GM18502 (cell line): Measurements from ENCODE around the gene TCERG1L.

Experiments used
- ATAC-seq: cut with Tn5 transposase; IDR thresholded peaks from one replicate; pipeline ENCODE4 v1.9.1; 2021; ENCODE audit warnings: mild to moderate bottlenecking; ENCODE audit not compliant: unreplicated experiment, poor library complexity

The TCERG1L gene

DNA sequence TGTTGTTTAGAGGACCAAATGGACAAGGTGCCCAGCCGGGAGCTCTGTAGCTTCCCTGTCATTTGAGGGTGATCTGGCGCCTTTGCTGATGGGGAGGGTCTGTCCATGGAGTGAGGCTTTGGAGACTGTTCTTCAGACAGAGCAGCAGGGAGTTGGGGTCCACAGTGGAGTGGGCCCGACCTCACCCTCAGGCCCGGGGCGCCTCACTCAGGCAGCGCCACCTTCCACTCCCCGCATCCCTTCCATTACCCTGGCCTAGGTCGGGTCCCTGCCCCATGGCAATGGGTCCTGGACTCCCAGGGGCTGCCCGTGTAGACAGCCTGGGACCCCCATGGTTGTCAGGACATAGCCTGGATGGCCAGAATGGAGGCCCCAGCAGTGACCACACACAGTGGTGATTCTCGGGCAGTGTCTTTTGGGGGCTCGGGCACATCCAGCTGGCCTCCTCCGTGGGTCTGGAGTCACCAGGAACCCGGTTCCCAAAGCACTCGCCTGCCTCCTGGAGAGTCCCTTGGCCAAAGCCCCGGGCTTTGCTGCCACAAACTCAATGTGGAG lies 38.5 kb downstream of the TCERG1L start:
- no peak for ATAC-seq

- ATAC-seq, result no peak
Measured at GRCh38 chr10:131271966-131272365, 39.6 kb downstream of the TCERG1L start.

DNA sequence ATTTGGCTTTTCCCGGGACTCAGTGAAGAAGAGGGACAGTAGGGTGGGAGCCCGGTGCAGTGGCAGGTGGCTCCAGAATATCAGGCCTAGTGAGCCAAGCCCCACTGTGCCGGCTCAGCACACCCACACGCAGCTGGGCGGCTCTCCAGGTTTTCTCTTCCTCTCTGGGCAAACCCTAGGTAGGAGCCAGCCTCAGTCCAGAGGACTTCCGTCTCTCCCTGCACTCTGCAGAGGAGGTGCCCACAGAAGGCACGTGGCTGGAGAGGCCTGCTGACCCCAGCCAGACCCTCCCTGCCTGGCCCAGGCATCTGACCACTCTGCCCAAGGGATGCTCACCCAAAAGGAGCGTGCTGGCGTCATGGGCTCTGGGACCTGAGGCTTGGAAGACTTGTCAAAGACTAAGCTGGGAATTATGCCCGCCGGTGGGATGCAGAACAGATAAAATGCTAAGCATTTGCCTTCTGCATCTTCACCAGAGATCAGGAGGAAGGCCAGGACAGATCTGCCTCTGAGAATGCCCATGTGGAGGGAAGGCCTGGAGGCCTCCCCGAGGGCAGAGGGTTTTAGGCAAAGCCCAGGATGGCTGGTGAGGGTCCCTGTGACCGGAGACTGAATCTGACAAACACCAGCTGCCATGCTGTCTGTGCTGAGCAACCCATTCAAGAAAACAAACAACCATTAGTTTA lies 40.2 kb downstream of the TCERG1L start:
- ATAC-seq, result no peak

GRCh38 chr10:131270461-131271190 lies 40.9 kb downstream of the TCERG1L start:
- no peak for ATAC-seq

GRCh38 chr10:131269776-131270460 lies 41.6 kb downstream of the TCERG1L start:
- no peak for ATAC-seq

GRCh38 chr10:131267814-131268095 lies 43.8 kb downstream of the TCERG1L start:
- ATAC-seq, result no peak

DNA sequence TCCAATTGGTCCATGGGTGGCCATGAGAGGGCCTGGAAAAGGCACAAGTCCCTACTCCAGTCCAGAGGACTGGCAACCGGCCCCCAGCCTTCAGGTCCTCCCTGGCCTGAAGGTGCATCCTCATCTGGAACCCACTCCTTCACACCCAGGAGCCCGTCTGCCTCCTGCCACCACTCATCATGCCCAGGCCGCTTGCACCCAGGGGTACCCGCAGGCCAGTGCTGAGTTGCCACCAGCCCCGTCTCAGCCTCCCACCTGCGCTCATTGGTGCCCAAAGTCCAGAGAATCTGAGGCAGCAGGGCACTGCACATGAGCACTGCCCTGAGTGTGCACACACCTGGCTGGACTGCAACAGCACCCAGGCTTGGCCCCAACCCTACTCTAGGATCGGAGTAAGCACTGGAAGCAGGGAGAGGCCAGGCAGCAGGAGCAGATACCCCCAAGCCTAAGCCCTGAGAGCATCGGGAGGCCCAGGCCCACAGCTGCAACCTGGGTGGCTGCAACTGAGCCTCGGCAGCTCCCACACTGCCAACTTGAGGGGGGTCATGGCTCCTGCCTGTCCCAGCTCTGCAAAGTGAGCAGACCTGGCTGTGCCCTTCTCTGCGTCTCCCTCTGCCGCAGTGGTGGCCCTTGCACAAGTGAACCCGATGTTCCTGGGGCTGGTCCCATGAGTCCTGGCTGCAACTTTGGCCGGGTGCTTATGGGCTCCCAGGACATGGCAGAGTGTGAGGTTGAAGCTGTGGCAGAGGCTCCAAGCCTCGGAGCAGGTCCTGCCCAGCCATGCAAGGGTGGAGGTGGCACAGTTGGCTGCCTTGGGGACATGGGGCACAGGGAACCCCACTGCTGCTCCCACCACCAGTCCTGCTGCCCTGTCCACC lies 44.3 kb downstream of the TCERG1L start:
- ATAC-seq, result no peak

DNA sequence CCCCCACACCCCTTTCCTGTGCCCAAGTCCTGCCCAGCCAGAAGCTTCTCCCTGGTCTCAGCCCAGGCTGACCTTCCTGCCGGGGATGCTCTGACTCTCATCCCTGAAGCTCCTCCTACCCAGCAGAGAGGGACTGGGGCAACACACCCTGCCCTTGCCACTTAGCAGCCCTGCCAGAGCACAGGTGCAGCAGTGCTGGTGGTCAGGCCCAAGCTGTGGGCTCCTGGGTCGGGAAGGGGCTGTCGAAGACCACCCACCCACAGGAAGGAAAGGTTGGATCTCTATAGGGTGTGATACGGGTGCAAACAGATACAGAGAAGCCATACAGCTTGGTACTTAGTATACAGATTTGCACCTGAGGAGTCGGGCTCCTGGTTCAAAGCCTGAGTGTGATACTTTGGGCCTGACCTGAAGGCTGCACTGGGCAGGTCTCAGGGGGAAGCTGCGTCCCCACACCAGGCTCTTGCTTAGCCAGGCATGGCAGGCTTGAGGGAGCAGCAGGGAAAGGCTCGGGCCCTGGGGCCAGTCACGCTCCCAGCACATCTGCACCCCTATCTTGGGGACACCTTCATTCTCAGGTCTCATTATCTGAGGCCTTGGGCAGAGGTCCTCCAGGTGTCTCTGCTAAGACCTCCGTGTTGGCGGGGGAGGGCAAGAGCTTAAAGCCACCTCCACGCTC lies 47.3 kb downstream of the TCERG1L start:
- ATAC-seq, result no peak

DNA sequence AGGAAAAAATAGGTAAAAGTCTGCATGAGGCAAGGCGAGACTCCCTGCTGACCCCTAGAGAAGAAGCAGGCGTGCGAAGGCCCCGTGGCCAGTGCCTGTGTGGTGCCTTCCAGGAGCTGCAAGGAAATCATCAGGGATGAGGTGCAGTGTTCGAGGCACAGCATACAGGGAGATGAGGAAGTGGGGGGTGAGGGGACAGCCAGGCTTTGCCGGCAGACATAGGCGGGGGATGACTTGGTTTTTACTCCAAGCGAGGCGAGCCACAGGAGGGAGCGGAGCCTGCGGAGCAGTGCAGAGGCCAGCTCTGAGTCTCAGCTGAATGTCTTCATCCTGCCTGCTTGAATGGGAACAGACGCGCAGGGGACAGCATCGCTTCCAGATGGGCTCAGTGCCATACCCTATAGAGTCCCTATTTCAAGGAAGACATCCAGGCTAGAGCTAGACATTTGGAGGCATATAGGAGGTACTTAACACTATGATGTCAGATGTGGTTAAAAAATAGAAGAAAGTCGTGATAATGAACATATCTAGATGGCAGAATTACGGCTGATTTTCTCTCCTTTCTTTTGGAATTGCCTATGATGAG lies 49.5 kb downstream of the TCERG1L start:
- no peak for ATAC-seq

- no peak for ATAC-seq
Measured at GRCh38 chr10:131260452-131261211, 50.9 kb downstream of the TCERG1L start.

DNA sequence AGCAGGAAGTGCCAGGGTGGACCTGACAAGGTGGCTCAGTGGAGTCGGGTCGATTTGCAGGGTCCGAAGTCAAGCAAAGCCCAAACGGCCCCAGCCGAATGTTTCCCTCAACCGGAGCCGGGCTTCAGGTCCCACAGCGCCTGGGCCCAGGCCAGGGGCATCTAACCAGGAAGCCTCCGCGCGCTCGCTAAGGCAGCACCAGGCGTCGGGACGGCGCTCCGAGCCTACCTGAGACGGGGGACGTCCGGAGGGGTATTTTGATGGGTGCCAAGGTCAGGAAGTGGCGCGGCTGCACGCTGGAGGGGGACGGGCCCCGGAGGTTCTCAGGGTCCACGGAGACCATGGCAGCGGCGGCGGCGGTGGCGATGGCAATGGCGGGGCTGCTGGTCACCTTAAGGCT lies 51.5 kb downstream of the TCERG1L start:
- no peak for ATAC-seq

GRCh38 chr10:131259535-131259934 lies 52.0 kb downstream of the TCERG1L start:
- ATAC-seq, result no peak

DNA sequence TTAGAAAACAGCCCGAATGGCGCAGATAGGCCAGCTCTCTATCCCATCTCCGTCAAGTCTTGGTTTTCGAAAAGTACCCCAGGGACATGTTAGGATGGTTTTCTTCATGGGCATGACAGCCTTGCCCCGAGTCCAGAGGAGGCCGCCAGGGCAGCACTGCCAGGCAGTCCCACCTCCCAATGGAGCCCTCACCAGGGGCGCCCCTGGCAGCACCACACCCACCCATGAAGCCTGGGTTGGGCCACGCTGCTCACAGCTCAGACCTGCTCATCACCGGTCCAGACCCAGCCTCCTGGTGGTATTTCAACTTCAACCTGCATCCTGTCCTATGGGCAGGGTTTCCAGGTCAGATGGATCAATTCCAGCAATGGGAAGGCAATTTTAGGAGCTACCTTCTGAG lies 53.3 kb downstream of the TCERG1L start:
- no peak for ATAC-seq

GRCh38 chr10:131257027-131257426 lies 54.5 kb downstream of the TCERG1L start:
- ATAC-seq, result no peak

DNA sequence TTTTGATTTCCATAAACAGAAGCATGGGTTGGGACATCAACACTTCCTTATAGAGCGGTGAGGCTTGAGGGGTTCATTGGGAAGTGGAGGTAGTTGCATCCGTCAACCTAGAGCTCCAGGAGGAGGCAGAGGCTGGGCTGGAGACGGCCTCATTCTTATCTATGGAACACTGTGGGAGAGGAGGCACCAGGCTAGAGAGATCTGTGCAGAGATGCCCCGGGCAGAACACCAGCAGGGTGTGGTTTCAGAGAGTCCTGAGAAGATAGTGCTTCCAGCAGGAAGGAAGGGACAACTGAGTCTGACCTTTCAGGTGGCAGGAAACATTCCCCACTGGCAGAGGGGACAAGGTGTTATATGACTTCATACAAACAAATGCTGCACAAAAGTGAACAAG lies 56.7 kb downstream of the TCERG1L start:
- no peak for ATAC-seq

- no peak for ATAC-seq
Measured at GRCh38 chr10:131253931-131254858, 57.3 kb downstream of the TCERG1L start.

GRCh38 chr10:131252567-131253276 lies 58.8 kb downstream of the TCERG1L start:
- ATAC-seq, result no peak
